Erythroblast (primary cell): ENCODE data around the gene PRG3.
A peak's percentile ranks its signal among the peaks of the same experiment; 100 is the strongest.
"Not testable (repeated sequence)": the region's sequence is repeated elsewhere in the genome, so short reads cannot be mapped to it uniquely, and the experiment has no call there.

Experiments used
- DNase-seq, 2 experiments: peaks; one replicate each; lab custom pipeline; 2025; lab: John Stamatoyannopoulos, UW
- GATA1 ChIP-seq: IDR thresholded peaks from 2 replicates; pipeline ENCODE4 v1.6.1; 2011; ENCODE audit warnings: low read depth, mild to moderate bottlenecking, control low read depth, low read length, moderate library complexity
- POLR2A ChIP-seq: IDR thresholded peaks from 2 replicates; pipeline ENCODE4 v1.6.1; 2011; ENCODE audit warnings: mild to moderate bottlenecking, low read length

Gene PRG3

GRCh38 chr11:57340039-57340615 is 40.8 kb downstream of the PRG3 start:
- DNase-seq = peak; percentile 30 to 31
- TF ChIP-seq GATA1 (no peak), POLR2A (no peak)

GRCh38 chr11:57339328-57339727 is 41.6 kb downstream of the PRG3 start:
- DNase-seq = no peak

GRCh38 chr11:57338142-57338541 is 42.8 kb downstream of the PRG3 start, which contains the start of gene P2RX3:
TSS of gene P2RX3 (plus strand) at chr11:57338352. CDS start at chr11:57338551, 199 bp downstream.
- no peak for DNase-seq
- TF ChIP-seq GATA1 (no peak), POLR2A (no peak)

More at GRCh38 chr11:57339328-57339727, 41.6 kb downstream of the PRG3 start:
- TF ChIP-seq GATA1 (no peak), POLR2A (no peak)

GRCh38 chr11:57336856-57337255 is 44.1 kb downstream of the PRG3 start:
- not testable (repeated sequence) for DNase-seq

GRCh38 chr11:57336111-57336666 is 44.8 kb downstream of the PRG3 start:
- no peak for TF ChIP-seq POLR2A

GRCh38 chr11:57335343-57336110 is 45.4 kb downstream of the PRG3 start, which contains the start of gene SSRP1:
TSS of gene SSRP1 (minus strand) at chr11:57335892. CDS start at chr11:57335121, 771 bp downstream.
- DNase-seq = peak; percentile 91
- TF ChIP-seq POLR2A (peak; percentile 64), GATA1 (no peak)

More at GRCh38 chr11:57336111-57336666, 44.8 kb downstream of the PRG3 start:
- no peak for DNase-seq

GRCh38 chr11:57335023-57335342 is 46.0 kb downstream of the PRG3 start:
- TF ChIP-seq POLR2A = no peak
- TF ChIP-seq GATA1 = no peak
- no peak for DNase-seq

GRCh38 chr11:57332694-57333440 is 48.1 kb downstream of the PRG3 start:
- TF ChIP-seq GATA1 = no peak
- TF ChIP-seq POLR2A = no peak
- DNase-seq = no peak

- no peak for TF ChIP-seq POLR2A
- no peak for TF ChIP-seq GATA1
- no peak for DNase-seq
These were observed 49.2 kb downstream of the PRG3 start for GRCh38 chr11:57331720-57332119.

- TF ChIP-seq POLR2A (no peak), GATA1 (no peak)
- no peak for DNase-seq
These were observed 50.9 kb downstream of the PRG3 start for GRCh38 chr11:57330029-57330428.

- DNase-seq = no peak
- TF ChIP-seq POLR2A = no peak
- TF ChIP-seq GATA1 = no peak
These were observed 53.2 kb downstream of the PRG3 start for GRCh38 chr11:57327721-57328120.
